ENCODE measurements around the gene MRPL28. TPM values are rescaled to one million over a fixed set of nuclear protein-coding genes. Genes with fewer than 3 reads are reported as not detected.

MRPL28 gene
- total and polyA plus RNA-seq, 4 donors: 31.9 to 98.9 (median 77.2) TPM

DNA sequence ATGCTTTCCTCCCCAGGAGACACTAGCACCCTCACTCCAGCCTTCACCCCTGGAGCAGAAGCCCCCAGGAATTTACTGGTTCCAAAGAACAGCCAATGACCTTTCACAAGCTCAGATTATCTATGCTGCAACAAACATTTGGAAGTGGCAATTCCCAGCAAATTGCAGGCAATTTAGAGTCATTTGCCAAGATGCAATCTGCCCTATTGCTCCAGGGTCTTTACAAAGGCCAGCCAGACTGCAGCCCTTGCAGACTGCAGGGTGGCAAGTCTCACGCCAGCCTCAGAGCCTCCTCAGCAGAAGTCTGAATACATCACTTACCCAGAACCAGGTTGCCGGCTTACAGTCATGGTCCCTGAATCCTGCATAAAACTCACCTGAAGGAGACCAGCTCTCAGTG lies 39.6 kb downstream of the MRPL28 start:
- TF ChIP-seq, protein P1, sequence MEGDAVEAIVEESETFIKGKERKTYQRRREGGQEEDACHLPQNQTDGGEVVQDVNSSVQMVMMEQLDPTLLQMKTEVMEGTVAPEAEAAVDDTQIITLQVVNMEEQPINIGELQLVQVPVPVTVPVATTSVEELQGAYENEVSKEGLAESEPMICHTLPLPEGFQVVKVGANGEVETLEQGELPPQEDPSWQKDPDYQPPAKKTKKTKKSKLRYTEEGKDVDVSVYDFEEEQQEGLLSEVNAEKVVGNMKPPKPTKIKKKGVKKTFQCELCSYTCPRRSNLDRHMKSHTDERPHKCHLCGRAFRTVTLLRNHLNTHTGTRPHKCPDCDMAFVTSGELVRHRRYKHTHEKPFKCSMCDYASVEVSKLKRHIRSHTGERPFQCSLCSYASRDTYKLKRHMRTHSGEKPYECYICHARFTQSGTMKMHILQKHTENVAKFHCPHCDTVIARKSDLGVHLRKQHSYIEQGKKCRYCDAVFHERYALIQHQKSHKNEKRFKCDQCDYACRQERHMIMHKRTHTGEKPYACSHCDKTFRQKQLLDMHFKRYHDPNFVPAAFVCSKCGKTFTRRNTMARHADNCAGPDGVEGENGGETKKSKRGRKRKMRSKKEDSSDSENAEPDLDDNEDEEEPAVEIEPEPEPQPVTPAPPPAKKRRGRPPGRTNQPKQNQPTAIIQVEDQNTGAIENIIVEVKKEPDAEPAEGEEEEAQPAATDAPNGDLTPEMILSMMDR (IDR thresholded peaks at IDR 0.05; ENCODE audit: control extremely low read depth, extremely low read depth): no peak
- Histone ChIP-seq H3K9ac (ENCODE audit: insufficient read depth in 1 of 2, low read length in 2 of 2) (no peak overlapping the region), H3K4me1 (ENCODE audit: control insufficient read depth in 5 of 5, insufficient read depth in 5 of 5, low read length in 5 of 5) (peaks cover 0 to 32% (median 18%) of the 10 kb centered on the region in 5 donors), H3K27me3 (ENCODE audit: control insufficient read depth in 3 of 3, insufficient read depth in 3 of 3, low read length in 2 of 3) (no peaks in the 10 kb centered on the region), H3K4me3 (no peak overlapping the region), H3K36me3 (ENCODE audit: control insufficient read depth in 4 of 4, insufficient read depth in 4 of 4, low read length in 4 of 4) (peaks cover 0 to 3% (median 0%) of the 10 kb centered on the region in 4 donors), H3K27ac (ENCODE audit: low read depth in 1 of 2, low read length in 1 of 2) (no peak overlapping the region), H3K9me3 (ENCODE audit: control insufficient read depth in 4 of 4, insufficient read depth in 3 of 4, low read length in 3 of 4) (peaks cover 0 to 4% (median 0%) of the 10 kb centered on the region in 4 donors)
- WGBS, 2 donors: 78 to 83% methylated on average over 2 of the region's 2 CpGs
- ATAC-seq (ENCODE audit: insufficient read depth, low FRiP score) (no peak), DNase-seq (peak in 1 of 3 donors; percentile 66)

DNA sequence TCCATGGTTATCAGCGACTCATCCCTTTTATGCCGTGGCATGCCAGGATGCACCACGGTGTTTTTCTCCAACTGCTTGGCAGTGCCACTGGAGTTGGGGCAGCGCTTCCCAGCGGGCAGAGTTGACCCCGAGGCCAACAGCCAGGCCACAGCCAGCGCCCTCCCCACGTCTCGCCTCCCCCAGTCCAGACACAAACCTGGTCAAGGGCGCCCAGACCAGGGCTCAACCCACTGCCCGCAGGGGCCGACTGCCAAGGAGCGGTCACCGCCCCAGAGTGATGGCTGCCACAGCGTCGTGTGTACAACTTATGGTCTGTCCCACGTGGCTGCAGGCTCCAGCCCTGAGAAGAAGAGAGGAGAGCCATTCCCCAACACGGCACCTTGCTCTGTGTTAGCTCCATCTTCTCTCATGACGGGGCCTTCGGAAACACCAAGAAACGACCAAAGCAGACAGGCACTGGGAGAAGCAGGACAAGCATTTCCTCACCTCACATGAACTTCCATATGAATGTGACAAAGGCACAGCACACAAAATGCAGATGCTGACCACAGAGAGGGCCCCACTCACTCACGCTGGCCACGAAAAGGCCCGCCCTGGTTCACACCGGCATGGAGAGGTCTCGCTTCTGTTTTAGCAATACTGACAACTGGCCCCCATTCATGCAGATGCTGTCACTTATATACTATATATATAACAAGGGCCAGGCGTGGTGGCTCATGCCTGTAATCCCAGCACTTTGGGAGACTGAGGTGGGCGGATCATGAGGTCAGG lies 44.8 kb downstream of the MRPL28 start:
- TF ChIP-seq, protein P1 (IDR thresholded peaks at IDR 0.05; ENCODE audit: control extremely low read depth, extremely low read depth): no peak
- no peak for DNase-seq
- Histone ChIP-seq H3K27ac (ENCODE audit: low read depth in 1 of 2, low read length in 1 of 2) (peak overlapping the region in 1 of 2 donors; percentile 15), H3K27me3 (ENCODE audit: control insufficient read depth in 3 of 3, insufficient read depth in 3 of 3, low read length in 2 of 3) (no peaks in the 10 kb centered on the region), H3K9ac (ENCODE audit: insufficient read depth in 1 of 2, low read length in 2 of 2) (no peak overlapping the region), H3K36me3 (ENCODE audit: control insufficient read depth in 4 of 4, insufficient read depth in 4 of 4, low read length in 4 of 4) (no peaks in the 10 kb centered on the region), H3K4me1 (ENCODE audit: control insufficient read depth in 5 of 5, insufficient read depth in 5 of 5, low read length in 5 of 5) (peaks cover 0 to 26% (median 8%) of the 10 kb centered on the region in 5 donors), H3K9me3 (ENCODE audit: control insufficient read depth in 4 of 4, insufficient read depth in 3 of 4, low read length in 3 of 4) (no peaks in the 10 kb centered on the region), H3K4me3 (no peak overlapping the region)
- WGBS, 2 donors: 61 to 79% methylated on average over 28 of the region's 28 CpGs
- ATAC-seq (ENCODE audit: insufficient read depth, low FRiP score): no peak

DNA sequence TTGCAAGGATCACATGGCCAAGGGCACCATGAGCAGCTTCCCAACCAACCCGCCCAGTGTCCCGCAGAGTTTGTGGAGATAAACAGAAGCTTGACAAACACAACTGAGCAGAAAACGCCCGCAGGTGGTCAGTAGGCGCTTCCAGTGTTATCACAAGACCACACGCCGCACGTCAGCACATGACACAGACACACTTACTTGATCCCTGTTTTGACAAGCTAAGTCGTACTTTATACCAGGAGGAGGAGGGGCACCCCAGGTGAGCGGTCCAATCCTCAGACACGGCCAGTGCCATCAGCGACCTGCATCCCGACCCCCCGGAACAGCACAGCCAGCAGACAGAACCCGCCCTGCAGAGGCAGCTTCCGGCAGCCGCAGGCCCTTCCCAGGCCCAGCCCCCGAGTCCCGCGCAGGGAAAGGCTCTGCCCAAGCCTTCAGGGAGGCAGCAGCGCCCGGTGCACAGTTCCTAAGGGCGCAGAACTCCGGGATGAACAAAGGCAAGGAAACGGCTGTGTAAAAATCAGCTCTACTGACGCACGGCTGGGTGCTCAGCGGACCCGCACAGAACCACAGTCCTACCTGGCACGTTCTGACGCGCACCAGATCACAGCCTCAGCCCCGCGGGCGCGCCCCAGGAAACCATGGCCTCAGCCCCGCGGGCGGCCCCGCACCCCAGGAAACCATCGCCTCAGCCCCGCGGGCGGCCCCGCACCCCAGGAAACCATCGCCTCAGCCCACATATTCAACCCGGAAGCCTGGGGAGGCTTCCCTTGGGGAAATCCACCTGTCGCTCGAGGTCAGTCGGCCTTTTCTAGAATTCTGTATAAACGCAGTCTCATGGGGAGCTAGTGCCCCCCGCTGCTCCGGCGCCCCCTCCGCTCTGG lies 45.6 kb downstream of the MRPL28 start:
- no peak overlapping the region for H3K9ac ChIP-seq (ENCODE audit: insufficient read depth in 1 of 2, low read length in 2 of 2)
- no peaks in the 10 kb centered on the region for H3K27me3 ChIP-seq (ENCODE audit: control insufficient read depth in 3 of 3, insufficient read depth in 3 of 3, low read length in 2 of 3)
- WGBS, 2 donors: 22 to 50% methylated on average over 51 to 55 of the region's 55 CpGs
- H3K4me3 ChIP-seq: no peak overlapping the region
- ATAC-seq (ENCODE audit: insufficient read depth, low FRiP score) (no peak), DNase-seq (no peak)
- peak overlapping the region in 1 of 2 donors; percentile 54 for H3K27ac ChIP-seq (ENCODE audit: low read depth in 1 of 2, low read length in 1 of 2)
- peaks cover 0 to 26% (median 5%) of the 10 kb centered on the region in 5 donors for H3K4me1 ChIP-seq (ENCODE audit: control insufficient read depth in 5 of 5, insufficient read depth in 5 of 5, low read length in 5 of 5)
- H3K9me3 ChIP-seq (ENCODE audit: control insufficient read depth in 4 of 4, insufficient read depth in 3 of 4, low read length in 3 of 4): no peaks in the 10 kb centered on the region
- TF ChIP-seq, protein P1 (IDR thresholded peaks at IDR 0.05; ENCODE audit: control extremely low read depth, extremely low read depth): no peak
- no peaks in the 10 kb centered on the region for H3K36me3 ChIP-seq (ENCODE audit: control insufficient read depth in 4 of 4, insufficient read depth in 4 of 4, low read length in 4 of 4)
